Smooth muscle cell (in vitro differentiated cells): ENCODE measurements around the gene DNM1L. TPM values are rescaled to one million over a fixed set of nuclear protein-coding genes. Genes with fewer than 3 reads are reported as not detected.

ENCODE experiments used
- DNase-seq: peaks from one replicate; lab custom pipeline; 2025; ENCODE audit not compliant: unreplicated experiment; lab: John Stamatoyannopoulos, UW
- H2AFZ ChIP-seq: fragments of 200-600 bp; sonication (generic); 2 replicates; pipeline ENCODE4 v1.6.0; 2016; ENCODE audit warnings: antibody characterized with exemption, low read depth, mild to moderate bottlenecking
- H3F3A ChIP-seq: fragments of 200-600 bp; sonication (generic); 2 replicates; pipeline ENCODE4 v1.6.0; 2017; ENCODE audit warnings: antibody characterized with exemption, low read depth
- H3K27ac ChIP-seq: fragments of 200-600 bp; sonication (generic); 2 replicates; pipeline ENCODE4 v1.5.1; 2016; ENCODE audit warnings: low read depth, mild to moderate bottlenecking
- H3K27me3 ChIP-seq: fragments of 200-600 bp; sonication (generic); 2 replicates; pipeline ENCODE4 v1.6.1; 2016; ENCODE audit warnings: low read depth, mild to moderate bottlenecking
- H3K36me3 ChIP-seq: fragments of 200-600 bp; sonication (generic); 2 replicates; pipeline ENCODE4 v1.5.1; 2016; ENCODE audit warnings: low read depth
- H3K4me1 ChIP-seq: fragments of 200-600 bp; sonication (generic); 2 replicates; pipeline ENCODE4 v1.5.1; 2016; ENCODE audit warnings: low read depth
- H3K4me2 ChIP-seq: fragments of 200-600 bp; sonication (generic); 2 replicates; pipeline ENCODE4 v1.6.0; 2016; ENCODE audit warnings: mild to moderate bottlenecking
- H3K4me3 ChIP-seq: fragments of 200-600 bp; sonication (generic); 2 replicates; pipeline ENCODE4 v1.5.1; 2016; ENCODE audit warnings: mild to moderate bottlenecking
- H3K79me2 ChIP-seq: fragments of 200-600 bp; sonication (generic); 2 replicates; pipeline ENCODE4 v1.6.0; 2016; ENCODE audit warnings: low read depth, mild to moderate bottlenecking
- H3K9ac ChIP-seq: fragments of 200-600 bp; sonication (generic); 2 replicates; pipeline ENCODE4 v1.6.0; 2016; ENCODE audit warnings: low read depth
- H3K9me3 ChIP-seq: fragments of 200-600 bp; sonication (generic); replicated peaks from 2 replicates; pipeline ENCODE4 v1.5.1; 2016; ENCODE audit warnings: low read depth
- H4K20me1 ChIP-seq: fragments of 200-600 bp; sonication (generic); 2 replicates; pipeline ENCODE4 v1.6.0; 2016; ENCODE audit warnings: low read depth
- CTCF ChIP-seq: fragments of 200-600 bp; sonication (generic); IDR thresholded peaks from 2 replicates; pipeline ENCODE4 v1.5.1; 2017; ENCODE audit warnings: borderline replicate concordance, mild to moderate bottlenecking, antibody characterized with exemption; ENCODE audit not compliant: insufficient read depth, poor library complexity, severe bottlenecking
- WGBS: methylation state at CpG from one replicate; pipeline ENCODE4 v1.1.7; 2016; ENCODE audit warnings: low lambda C conversion rate; 5-methylcytosine and 5-hydroxymethylcytosine counted together
- polyA plus RNA-seq: library from polyadenylated mRNA; unstranded; fragments of >200 nt; fragmentation: Nextera tagmentation; extraction: Ambion mirVana; gene quantifications from 2 replicates; pipeline ENCODE4 v1.2.1, GENCODE V29; 2016
- total RNA-seq: library from RNA; depleted of rRNA; stranded (reverse); fragments of >200 nt; gene quantifications from 2 replicates; pipeline ENCODE4 v1.2.3, GENCODE V29; 2014

Gene DNM1L
- total and polyA plus RNA-seq, 2 experiments from 2014 or later, result 33.6 to 56.3 TPM

- H3K27me3 ChIP-seq, result no peaks in the 10 kb centered on the region
- no peak for TF ChIP-seq CTCF
- peaks cover 17% of the 10 kb centered on the region for H3K36me3 ChIP-seq
- 97% methylated on average over 1 of the region's 1 CpG for WGBS
- no peaks in the 10 kb centered on the region for H3K79me2 ChIP-seq
- H2AFZ ChIP-seq, result no peak overlapping the region
- H3K4me3 ChIP-seq, result no peak overlapping the region
- H3K27ac ChIP-seq, result no peak overlapping the region
- H3F3A ChIP-seq, result peaks cover 9% of the 10 kb centered on the region
- no peaks in the 10 kb centered on the region for H3K4me1 ChIP-seq
- H3K9me3 ChIP-seq, result no peaks in the 10 kb centered on the region
- no peak for DNase-seq
- no peak overlapping the region for H3K4me2 ChIP-seq
- peaks cover 7% of the 10 kb centered on the region for H4K20me1 ChIP-seq
- no peak overlapping the region for H3K9ac ChIP-seq
Measured at GRCh38 chr12:32734952-32735351, 55.9 kb downstream of the DNM1L start.

- Histone ChIP-seq H3K9ac (no peak overlapping the region), H3K79me2 (no peaks in the 10 kb centered on the region), H3K9me3 (no peaks in the 10 kb centered on the region), H2AFZ (no peak overlapping the region), H3K4me3 (no peak overlapping the region), H3K4me1 (no peaks in the 10 kb centered on the region), H4K20me1 (peaks cover 10% of the 10 kb centered on the region), H3K27ac (no peak overlapping the region), H3K4me2 (no peak overlapping the region), H3K27me3 (no peaks in the 10 kb centered on the region), H3K36me3 (peaks cover 23% of the 10 kb centered on the region), H3F3A (peaks cover 9% of the 10 kb centered on the region)
- WGBS, result 64% methylated on average over 3 of the region's 3 CpGs
- no peak for TF ChIP-seq CTCF
- DNase-seq, result no peak
Measured at GRCh38 chr12:32736445-32736844, 57.3 kb downstream of the DNM1L start.

GRCh38 chr12:32737715-32738114, 58.6 kb downstream of the DNM1L start:
- Histone ChIP-seq H3K9me3 (no peaks in the 10 kb centered on the region), H3K4me3 (no peak overlapping the region), H3K4me1 (no peaks in the 10 kb centered on the region), H3K79me2 (no peaks in the 10 kb centered on the region), H3K36me3 (peaks cover 34% of the 10 kb centered on the region), H3K9ac (no peak overlapping the region), H3K4me2 (no peak overlapping the region), H3K27ac (no peak overlapping the region), H2AFZ (no peak overlapping the region), H3K27me3 (no peaks in the 10 kb centered on the region), H3F3A (peaks cover 9% of the 10 kb centered on the region), H4K20me1 (peaks cover 13% of the 10 kb centered on the region)
- no peak for TF ChIP-seq CTCF
- DNase-seq, result no peak
- 93% methylated on average over 2 of the region's 2 CpGs for WGBS

- no peak overlapping the region for H3K9ac ChIP-seq
- no peak overlapping the region for H2AFZ ChIP-seq
- peaks cover 23% of the 10 kb centered on the region for H4K20me1 ChIP-seq
- no peak for TF ChIP-seq CTCF
- no peak overlapping the region for H3K4me3 ChIP-seq
- no peak overlapping the region for H3K4me2 ChIP-seq
- no peaks in the 10 kb centered on the region for H3K27me3 ChIP-seq
- H3K36me3 ChIP-seq, result peaks cover 35% of the 10 kb centered on the region
- WGBS, result 92% methylated on average over 2 of the region's 2 CpGs
- peaks cover 4% of the 10 kb centered on the region for H3K79me2 ChIP-seq
- H3F3A ChIP-seq, result peaks cover 9% of the 10 kb centered on the region
- H3K27ac ChIP-seq, result no peak overlapping the region
- H3K9me3 ChIP-seq, result no peaks in the 10 kb centered on the region
- H3K4me1 ChIP-seq, result no peaks in the 10 kb centered on the region
- DNase-seq, result no peak
Measured at GRCh38 chr12:32739279-32739678, 60.2 kb downstream of the DNM1L start.
